Adipose tissue (tissue), 3 donors: ENCODE measurements around the gene GLDN. TPM values are rescaled to one million over a fixed set of nuclear protein-coding genes. Genes with fewer than 3 reads are reported as not detected.

Source experiments
- H3K27ac ChIP-seq: one replicate; pipeline ENCODE4 v1.5.1; 2013; ENCODE audit warnings: low read depth, low read length
- WGBS, 3 donors: extraction: QIAGEN DNeasy Blood & Tissue Kit; methylation state at CpG; one replicate each; pipeline ENCODE4 v1.1.7; 2013; 5-methylcytosine and 5-hydroxymethylcytosine counted together
- polyA plus RNA-seq, 3 donors: library from polyadenylated mRNA; stranded (reverse); fragments of 200-250 nt; gene quantifications; one replicate each; pipeline ENCODE4 v1.2.3, GENCODE V29; 2013
- donor health status: healthy with polysubstance abuse.
- donor health status: Bipolar disorder and iron deficiency.
- donor health status: healthy.

GLDN gene
- polyA plus RNA-seq, 3 donors, result 0.54 to 6.6 (median 2.5) TPM

GRCh38 chr15:51348688-51349087 lies 7.2 kb downstream of the GLDN start:
- WGBS, 3 donors, result 53 to 63% (median 54%) methylated on average over 5 of the region's 5 CpGs
- no peak overlapping the region for H3K27ac ChIP-seq

GRCh38 chr15:51349156-51349844 lies 7.8 kb downstream of the GLDN start:
- WGBS, 3 donors, result 45 to 61% (median 51%) methylated on average over 4 of the region's 4 CpGs
- H3K27ac ChIP-seq, result no peak overlapping the region

DNA sequence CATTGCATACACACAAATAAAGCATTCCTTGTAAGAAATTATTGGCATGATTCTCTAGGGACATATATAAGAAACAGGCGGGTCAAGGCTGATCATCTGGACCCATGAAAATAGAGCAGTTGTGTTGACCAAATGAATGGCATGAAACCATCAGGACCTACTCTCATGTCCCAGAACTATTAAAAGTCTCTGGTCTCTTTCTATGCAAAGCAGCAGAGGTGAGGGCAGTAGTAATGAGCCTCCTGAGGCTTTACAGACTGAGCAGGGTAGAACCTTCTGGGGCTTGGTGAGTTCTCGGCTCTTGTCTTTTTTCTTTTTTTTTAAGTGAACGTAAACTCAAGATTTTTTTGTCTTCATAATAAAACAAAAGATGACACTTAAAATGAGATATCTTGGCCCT lies 9.3 kb downstream of the GLDN start:
- 93 to 97% (median 94%) methylated on average over 3 of the region's 3 CpGs for WGBS, 3 donors
- no peak overlapping the region for H3K27ac ChIP-seq

DNA sequence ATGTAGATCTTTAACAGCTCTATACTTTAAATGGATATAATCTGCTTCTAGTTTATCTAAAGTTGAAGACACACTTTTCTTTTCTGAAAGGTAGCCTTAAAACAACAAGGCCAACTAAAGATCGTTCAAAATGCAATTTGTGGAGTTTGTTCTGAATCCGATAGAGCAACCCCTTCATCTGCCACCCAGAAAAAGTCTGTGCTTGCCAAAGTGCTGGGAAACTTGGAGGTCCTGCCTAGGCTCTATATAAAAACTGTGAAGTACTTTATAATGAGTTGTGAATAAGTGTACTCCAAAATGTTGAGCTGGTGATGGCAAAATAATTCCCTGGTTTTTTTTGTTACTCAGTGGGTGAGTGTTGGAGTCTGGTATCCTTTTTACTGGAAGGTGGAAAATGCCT lies 12.5 kb downstream of the GLDN start:
- 27 to 72% (median 60%) methylated on average over 2 of the region's 2 CpGs for WGBS, 3 donors
- H3K27ac ChIP-seq, result no peak overlapping the region

DNA sequence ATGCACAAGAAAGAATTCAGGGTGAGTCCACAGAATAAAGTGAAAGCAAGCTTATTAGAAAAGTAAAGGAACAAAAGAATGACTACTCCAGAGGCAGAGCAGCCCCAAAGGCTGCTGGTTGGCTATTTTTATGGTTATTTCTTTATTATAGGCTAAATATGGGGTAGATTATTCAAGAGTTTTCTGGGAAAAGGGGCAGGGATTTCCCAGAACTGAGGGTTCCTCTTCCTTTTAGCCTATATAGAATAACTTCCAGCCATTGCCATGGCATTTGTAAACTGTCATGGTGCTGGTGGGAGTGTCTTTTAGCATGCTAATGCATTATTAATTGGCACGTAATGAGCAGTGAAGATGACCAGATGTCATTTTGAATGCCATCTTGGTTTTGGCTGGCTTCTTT lies 13.6 kb downstream of the GLDN start:
- 90 to 96% (median 92%) methylated on average over 1 of the region's 1 CpG for WGBS, 3 donors
- no peak overlapping the region for H3K27ac ChIP-seq

DNA sequence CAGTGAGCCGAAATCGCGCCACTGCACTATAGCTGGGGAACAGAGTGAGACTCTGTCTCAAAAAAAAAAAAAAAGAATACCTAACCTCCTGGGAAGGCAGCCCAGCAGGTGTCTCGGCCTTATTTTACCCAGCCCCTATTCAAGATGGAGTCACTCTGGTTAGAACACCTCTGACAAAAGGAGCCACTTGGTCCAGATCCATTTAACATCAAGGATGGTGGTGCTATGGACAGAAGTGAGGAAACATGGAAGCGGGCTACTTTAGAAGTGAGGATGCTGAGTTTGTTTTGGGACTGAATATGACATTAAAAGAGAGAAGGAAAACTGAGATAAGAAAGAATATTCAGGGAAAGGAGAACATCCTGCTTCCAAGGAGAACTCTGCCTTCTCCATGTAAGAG lies 14.7 kb downstream of the GLDN start:
- WGBS, 3 donors, result 85 to 98% (median 97%) methylated on average over 5 of the region's 5 CpGs
- H3K27ac ChIP-seq, result no peak overlapping the region

GRCh38 chr15:51356983-51357382 lies 15.5 kb downstream of the GLDN start:
- 86 to 95% (median 94%) methylated on average over 6 of the region's 6 CpGs for WGBS, 3 donors
- H3K27ac ChIP-seq, result no peak overlapping the region

DNA sequence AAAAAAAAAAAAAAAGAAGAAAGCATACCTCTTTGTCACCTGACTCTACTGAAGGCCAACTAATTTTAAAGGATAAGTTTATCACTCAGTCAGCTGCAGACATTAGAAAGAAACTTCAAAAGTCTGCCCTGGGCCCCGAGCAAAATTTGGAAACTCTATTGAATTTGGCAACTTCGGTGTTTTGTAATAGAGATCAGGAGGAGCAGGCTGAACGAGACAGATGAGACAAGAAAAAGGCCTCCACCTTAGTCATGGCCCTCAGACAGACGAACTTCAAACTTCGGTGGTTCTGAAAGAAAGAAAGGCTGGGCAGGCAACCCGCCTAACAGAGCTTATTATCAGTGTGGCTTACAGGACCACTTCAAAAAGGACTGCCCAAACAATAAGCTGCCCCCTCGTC lies 18.5 kb downstream of the GLDN start:
- 64 to 89% (median 67%) methylated on average over 7 of the region's 7 CpGs for WGBS, 3 donors
- no peak overlapping the region for H3K27ac ChIP-seq

GRCh38 chr15:51363383-51363782 lies 21.9 kb downstream of the GLDN start:
- WGBS, 3 donors, result 78 to 82% (median 81%) methylated on average over 9 of the region's 9 CpGs
- H3K27ac ChIP-seq, result no peak overlapping the region

DNA sequence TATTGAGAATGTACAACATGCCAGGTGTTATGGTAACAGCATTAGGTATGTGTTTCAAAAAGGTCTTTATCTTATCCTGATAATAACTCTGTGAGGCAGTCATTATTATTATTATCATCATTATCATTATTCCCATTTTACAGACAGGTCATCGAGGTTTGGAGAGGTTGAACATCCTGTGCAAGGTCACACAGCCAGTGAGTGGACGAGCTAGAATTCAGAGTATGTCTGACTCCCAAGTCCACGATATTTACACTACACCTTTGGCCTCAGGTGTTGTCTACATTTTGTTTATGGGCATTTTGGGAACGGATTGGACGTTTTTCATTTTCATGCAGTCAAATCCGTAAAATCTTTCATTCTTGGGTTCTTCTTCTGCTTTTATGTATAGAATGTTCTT lies 24.0 kb downstream of the GLDN start:
- WGBS, 3 donors, result 86 to 93% (median 88%) methylated on average over 6 of the region's 6 CpGs

DNA sequence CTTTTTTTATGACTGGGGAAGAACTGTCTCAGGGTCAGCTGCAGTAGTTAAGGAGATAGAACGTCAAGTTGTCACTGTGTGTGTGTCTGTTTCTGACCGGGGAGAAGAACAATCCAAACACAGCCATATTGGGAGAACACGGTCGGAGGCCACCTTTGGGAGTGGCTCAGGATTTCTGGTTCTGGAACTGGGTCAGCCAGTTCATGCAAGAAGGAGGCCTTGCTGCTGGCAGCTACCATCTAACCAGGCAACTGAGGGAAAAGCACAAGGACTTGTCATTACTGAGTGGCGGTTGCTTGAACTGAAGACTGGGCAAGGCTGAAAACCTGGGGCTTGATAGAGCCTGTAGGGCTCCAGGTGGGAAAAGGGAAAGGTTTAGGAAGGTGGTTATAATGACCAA lies 24.6 kb downstream of the GLDN start:
- whole genome bisulfite sequencing, 3 donors, result 73 to 93% (median 86%) methylated on average over 5 of the region's 5 CpGs
- H3K27ac ChIP-seq, result no peak overlapping the region

More for the DNA sequence above, 24.0 kb downstream of the GLDN start:
- no peak overlapping the region for H3K27ac ChIP-seq

GRCh38 chr15:51366920-51367319 lies 25.5 kb downstream of the GLDN start:
- H3K27ac ChIP-seq, result no peak overlapping the region

GRCh38 chr15:51367322-51367976 lies 26.0 kb downstream of the GLDN start:
- H3K27ac ChIP-seq, result no peak overlapping the region
- 78 to 88% (median 80%) methylated on average over 10 of the region's 10 CpGs for WGBS, 3 donors

More at GRCh38 chr15:51366920-51367319, 25.5 kb downstream of the GLDN start:
- WGBS, 3 donors, result 46 to 56% (median 50%) methylated on average over 3 of the region's 3 CpGs

GRCh38 chr15:51368307-51368706 lies 26.9 kb downstream of the GLDN start:
- 78 to 87% (median 83%) methylated on average over 6 of the region's 6 CpGs for WGBS, 3 donors

GRCh38 chr15:51368751-51369450 lies 27.4 kb downstream of the GLDN start:
- no peak overlapping the region for H3K27ac ChIP-seq
- 74 to 89% (median 85%) methylated on average over 3 of the region's 3 CpGs for WGBS, 3 donors

More at GRCh38 chr15:51368307-51368706, 26.9 kb downstream of the GLDN start:
- no peak overlapping the region for H3K27ac ChIP-seq

DNA sequence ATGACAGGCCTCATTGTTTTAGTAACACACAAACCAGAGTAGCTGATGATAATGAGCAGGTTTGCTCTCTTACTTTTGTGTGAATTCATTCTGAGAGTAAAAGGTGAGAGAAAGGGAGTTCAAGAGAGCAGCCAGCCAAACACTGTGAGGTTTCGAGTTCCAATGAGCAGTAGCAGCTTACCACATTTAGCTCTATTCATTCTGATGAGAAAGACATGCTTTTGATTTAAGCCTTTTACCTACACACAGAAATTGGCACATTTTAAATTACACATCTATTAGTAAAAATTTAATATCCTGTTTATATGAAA lies 28.0 kb downstream of the GLDN start:
- 92 to 94% (median 92%) methylated on average over 1 of the region's 1 CpG for WGBS, 3 donors
- H3K27ac ChIP-seq, result no peak overlapping the region

DNA sequence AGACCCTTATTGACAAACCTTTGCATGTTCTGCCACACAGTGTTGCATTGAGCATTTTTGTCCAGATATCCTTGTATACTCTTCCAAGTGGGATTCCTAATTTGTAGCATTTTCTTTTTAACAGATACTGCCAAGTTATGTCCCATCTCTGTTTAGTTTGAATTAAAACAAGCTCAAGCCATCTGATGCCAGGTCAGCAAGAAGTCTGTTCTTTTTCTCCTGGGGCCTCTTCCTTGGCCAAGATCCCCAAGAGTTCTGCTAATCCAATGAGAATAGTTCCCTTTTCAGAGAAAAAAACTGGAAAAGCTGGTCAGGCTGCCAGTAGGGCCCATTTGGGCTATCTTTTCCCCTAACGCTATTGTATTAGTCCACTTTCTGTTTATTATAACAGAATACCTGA lies 29.8 kb downstream of the GLDN start:
- 68 to 81% (median 78%) methylated on average over 1 of the region's 1 CpG for WGBS, 3 donors
- no peak overlapping the region for H3K27ac ChIP-seq

DNA sequence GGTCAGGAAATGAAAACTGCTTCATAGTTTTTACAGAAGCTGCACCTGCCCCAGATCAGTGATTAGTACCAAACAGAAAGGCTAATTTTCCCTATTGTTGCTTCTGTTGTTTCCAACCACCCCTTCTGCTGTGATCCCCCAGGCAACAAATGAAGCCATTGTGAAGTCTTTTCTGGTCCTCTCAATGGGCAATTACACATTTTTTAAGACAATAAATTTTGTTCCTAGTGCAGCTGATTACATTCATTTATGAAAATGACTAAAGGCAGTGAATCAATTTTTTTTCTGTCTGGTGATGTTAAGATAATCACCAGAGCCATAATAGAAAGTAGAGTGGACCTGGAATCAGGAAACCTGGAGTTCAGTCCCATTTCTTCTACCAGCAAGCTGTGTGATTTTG lies 32.7 kb downstream of the GLDN start:
- H3K27ac ChIP-seq, result no peak overlapping the region

GRCh38 chr15:51375966-51376640 lies 34.6 kb downstream of the GLDN start:
- WGBS, 3 donors, result 76 to 86% (median 82%) methylated on average over 3 of the region's 3 CpGs

More at GRCh38 chr15:51375966-51376640, 34.6 kb downstream of the GLDN start:
- no peak overlapping the region for H3K27ac ChIP-seq
